Measurements from ENCODE around the gene AGAP1. TPM values are rescaled to one million over a fixed set of nuclear protein-coding genes. Genes with fewer than 3 reads are reported as not detected.

The AGAP1 gene
- total RNA-seq, 1 donor from 2014 or later = 46.3 TPM

DNA sequence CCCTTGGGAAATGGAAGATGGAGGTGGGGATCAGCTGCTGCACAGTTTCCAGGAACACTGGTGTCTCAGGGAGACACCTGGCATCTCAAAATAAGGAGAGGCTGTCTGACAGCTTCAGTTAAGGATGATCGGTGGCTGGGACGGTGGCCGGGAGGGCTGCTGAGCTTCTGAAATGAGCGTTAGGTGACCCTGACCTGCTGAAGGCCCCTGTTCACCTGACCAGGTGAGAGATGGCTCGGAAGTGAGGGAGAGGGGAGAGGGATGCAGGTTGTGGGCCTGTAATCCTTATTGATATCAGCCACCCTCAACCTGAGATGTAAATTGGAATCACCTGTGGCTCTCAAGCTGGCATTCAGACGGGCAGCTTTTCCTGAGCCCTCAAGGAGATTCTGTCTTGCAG is 99.0 kb downstream of the AGAP1 start:
- Mint-ChIP-seq H3K27ac (no peak overlapping the region), H3K9me3 (no peaks in the 10 kb centered on the region), H3K4me3 (no peak overlapping the region), H3K4me1 (ENCODE audit: unreplicated experiment) (peaks cover 15% of the 10 kb centered on the region), H3K36me3 (peaks cover 8% of the 10 kb centered on the region), H3K27me3 (no peaks in the 10 kb centered on the region)
- no peak for DNase-seq (ENCODE audit: extremely low spot score, unreplicated experiment)
- TF ChIP-seq, protein P1, sequence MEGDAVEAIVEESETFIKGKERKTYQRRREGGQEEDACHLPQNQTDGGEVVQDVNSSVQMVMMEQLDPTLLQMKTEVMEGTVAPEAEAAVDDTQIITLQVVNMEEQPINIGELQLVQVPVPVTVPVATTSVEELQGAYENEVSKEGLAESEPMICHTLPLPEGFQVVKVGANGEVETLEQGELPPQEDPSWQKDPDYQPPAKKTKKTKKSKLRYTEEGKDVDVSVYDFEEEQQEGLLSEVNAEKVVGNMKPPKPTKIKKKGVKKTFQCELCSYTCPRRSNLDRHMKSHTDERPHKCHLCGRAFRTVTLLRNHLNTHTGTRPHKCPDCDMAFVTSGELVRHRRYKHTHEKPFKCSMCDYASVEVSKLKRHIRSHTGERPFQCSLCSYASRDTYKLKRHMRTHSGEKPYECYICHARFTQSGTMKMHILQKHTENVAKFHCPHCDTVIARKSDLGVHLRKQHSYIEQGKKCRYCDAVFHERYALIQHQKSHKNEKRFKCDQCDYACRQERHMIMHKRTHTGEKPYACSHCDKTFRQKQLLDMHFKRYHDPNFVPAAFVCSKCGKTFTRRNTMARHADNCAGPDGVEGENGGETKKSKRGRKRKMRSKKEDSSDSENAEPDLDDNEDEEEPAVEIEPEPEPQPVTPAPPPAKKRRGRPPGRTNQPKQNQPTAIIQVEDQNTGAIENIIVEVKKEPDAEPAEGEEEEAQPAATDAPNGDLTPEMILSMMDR (conservative IDR thresholded peaks at IDR 0.05) = no peak

DNA sequence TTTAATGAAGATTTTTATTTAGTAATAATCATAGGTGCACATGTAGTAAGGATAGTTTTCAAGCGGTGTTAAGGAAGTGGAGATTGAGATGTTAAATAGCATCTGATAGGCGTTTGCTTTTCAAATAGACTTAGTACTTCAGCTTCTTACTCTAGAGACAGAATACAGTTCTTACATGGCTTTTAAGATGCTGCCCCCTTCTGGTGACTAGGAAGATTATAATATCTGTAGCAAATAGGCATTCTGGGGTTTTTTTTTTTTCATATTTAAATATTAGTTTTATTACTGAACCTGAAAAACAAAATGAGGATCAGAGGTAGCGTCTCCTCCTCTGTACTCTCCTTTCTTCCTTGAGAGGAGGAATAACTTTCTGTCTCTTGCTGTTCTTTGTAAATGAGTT is 100.2 kb downstream of the AGAP1 start:
- TF ChIP-seq, protein P1 (conservative IDR thresholded peaks at IDR 0.05) = peak; percentile 88
- H3K36me3 Mint-ChIP-seq = peaks cover 8% of the 10 kb centered on the region
- H3K4me1 Mint-ChIP-seq (ENCODE audit: unreplicated experiment) = peaks cover 12% of the 10 kb centered on the region
- no peaks in the 10 kb centered on the region for H3K27me3 Mint-ChIP-seq
- no peaks in the 10 kb centered on the region for H3K9me3 Mint-ChIP-seq
- no peak overlapping the region for H3K27ac Mint-ChIP-seq
- DNase-seq (ENCODE audit: extremely low spot score, unreplicated experiment) = no peak
- no peak overlapping the region for H3K4me3 Mint-ChIP-seq

DNA sequence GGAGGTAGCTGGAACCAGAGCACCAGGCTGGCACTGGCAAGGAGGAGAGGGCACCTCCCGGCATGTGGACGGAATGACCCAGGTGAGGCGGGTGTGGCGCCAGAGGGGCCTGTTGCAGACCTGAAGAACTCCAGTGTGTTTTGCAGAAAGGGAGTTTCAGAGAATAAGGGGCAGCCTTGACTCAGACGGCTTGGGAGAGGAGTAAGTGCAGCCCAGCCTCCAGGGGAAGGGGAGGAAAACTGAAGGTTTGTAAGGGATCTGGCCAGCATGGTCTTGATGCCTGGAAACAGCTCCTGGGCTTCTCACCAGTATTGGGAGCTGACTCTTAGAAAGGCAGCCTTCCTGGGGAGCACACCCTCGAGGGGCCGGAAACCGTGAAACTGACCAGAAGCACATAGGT is 101.1 kb downstream of the AGAP1 start:
- no peaks in the 10 kb centered on the region for H3K27me3 Mint-ChIP-seq
- DNase-seq (ENCODE audit: extremely low spot score, unreplicated experiment) = no peak
- TF ChIP-seq, protein P1 (conservative IDR thresholded peaks at IDR 0.05) = no peak
- no peak overlapping the region for H3K4me3 Mint-ChIP-seq
- peaks cover 14% of the 10 kb centered on the region for H3K4me1 Mint-ChIP-seq (ENCODE audit: unreplicated experiment)
- H3K9me3 Mint-ChIP-seq = no peaks in the 10 kb centered on the region
- peaks cover 4% of the 10 kb centered on the region for H3K36me3 Mint-ChIP-seq
- no peak overlapping the region for H3K27ac Mint-ChIP-seq

DNA sequence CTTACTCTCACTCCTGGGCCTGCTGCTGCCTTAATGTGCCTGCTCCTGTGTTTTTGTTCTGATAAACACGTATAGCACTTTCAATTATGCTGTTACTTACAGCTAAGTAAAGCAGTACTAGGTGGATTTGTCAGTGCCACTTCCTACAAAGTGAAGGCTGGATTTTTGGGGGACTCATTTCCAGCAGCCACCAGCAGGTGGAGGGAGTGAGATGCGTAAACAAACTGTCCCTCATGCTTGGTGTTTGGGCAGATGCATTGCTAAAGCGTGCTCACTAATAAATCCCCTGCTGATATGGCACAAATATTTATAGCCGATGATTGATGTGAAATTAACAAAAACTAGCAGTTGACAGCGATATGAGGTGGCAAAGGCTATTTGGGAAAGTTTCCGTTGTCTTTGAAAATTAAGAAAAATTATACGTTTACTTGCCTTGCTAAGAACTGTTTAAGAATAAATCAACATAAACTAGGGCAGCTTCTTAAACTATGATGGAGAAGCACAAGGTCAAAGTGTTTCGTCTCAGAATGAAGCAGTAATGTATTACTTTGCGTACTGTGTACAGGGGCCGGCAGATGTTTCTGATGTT is 101.7 kb downstream of the AGAP1 start:
- TF ChIP-seq, protein P1 (conservative IDR thresholded peaks at IDR 0.05) = peak; percentile 89
- Mint-ChIP-seq H3K27ac (no peak overlapping the region), H3K36me3 (peaks cover under 1% of the 10 kb centered on the region), H3K27me3 (no peaks in the 10 kb centered on the region), H3K9me3 (no peaks in the 10 kb centered on the region), H3K4me3 (no peak overlapping the region), H3K4me1 (ENCODE audit: unreplicated experiment) (peaks cover 15% of the 10 kb centered on the region)
- no peak for DNase-seq (ENCODE audit: extremely low spot score, unreplicated experiment)

DNA sequence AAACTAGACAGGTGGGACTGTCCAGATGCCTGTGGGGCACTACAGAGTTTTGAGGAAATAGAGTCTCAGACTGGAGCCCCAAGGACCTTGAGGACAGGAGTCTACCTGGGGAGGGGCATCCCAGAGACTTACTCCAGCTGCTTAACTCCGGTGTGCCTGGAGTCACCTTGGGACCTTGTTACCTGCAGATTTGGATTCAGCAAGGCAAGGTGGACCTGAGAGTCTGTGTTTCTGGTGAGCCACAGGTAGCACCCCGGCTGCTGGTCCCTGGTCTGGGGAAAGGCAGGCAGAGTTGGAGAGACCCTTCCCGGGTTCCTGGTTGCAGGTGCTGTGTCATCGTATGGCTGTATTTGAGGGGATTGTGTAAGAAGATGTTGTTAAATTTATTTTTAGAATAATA is 102.4 kb downstream of the AGAP1 start:
- H3K36me3 Mint-ChIP-seq = peaks cover 8% of the 10 kb centered on the region
- no peaks in the 10 kb centered on the region for H3K9me3 Mint-ChIP-seq
- no peaks in the 10 kb centered on the region for H3K27me3 Mint-ChIP-seq
- H3K27ac Mint-ChIP-seq = no peak overlapping the region
- H3K4me3 Mint-ChIP-seq = no peak overlapping the region
- TF ChIP-seq, protein P1 (conservative IDR thresholded peaks at IDR 0.05) = no peak
- no peak for DNase-seq (ENCODE audit: extremely low spot score, unreplicated experiment)
- peaks cover 22% of the 10 kb centered on the region for H3K4me1 Mint-ChIP-seq (ENCODE audit: unreplicated experiment)

Measured in type B pancreatic cell (in vitro differentiated cells).